ENCODE measurements around the gene STEAP1B. TPM values are rescaled to one million over a fixed set of nuclear protein-coding genes. Genes with fewer than 3 reads are reported as not detected.
A peak's percentile ranks its signal among the peaks of the same experiment; 100 is the strongest.

Gene STEAP1B
- total RNA-seq, 1 donor from 2014 or later = 1.3 TPM

DNA sequence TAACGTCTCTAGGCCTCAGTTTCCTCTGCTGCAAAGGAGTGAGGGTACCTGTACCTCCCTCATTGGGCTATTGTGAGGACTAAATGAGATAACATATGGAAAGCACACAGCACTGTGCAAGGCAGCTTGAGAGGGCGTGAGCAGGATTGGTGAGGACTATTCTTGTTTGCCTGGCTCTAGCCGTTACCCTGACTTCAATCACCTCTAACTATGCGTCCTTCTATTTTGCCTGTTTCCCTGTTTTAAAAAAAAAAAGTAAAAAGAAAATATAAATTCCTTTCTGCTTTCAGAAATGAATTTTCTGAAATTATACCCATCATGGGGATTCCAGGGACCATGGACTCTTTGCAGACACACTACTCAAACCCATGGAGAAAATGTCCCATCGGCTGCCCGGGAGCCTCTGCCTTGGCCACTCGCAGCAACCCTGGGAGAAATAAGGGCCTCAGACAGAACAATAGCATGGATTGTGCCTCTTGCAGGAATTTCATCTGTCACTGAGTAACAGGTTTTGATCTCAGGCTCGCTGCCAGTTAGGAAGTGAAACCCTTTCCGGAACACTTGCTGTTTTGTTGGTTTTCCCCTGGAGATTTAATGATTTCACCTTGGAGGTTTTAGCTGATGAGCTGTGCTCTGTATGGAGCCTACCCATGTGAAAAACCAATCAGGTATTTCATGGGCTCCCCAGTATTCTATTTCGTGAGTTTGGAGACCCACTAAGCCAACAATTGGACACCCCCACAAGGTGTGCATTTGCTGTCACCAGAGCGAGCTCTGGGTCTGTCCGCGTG, 55.6 kb downstream of the STEAP1B start:
- H3K36me3 Mint-ChIP-seq (ENCODE audit: low read depth, unreplicated experiment) = peaks cover 2% of the 10 kb centered on the region
- no peak overlapping the region for H3K27ac Mint-ChIP-seq (ENCODE audit: unreplicated experiment)
- Histone ChIP-seq H3K27ac (ENCODE audit: low read depth, low read length) (no peak overlapping the region), H3K4me3 (ENCODE audit: insufficient read depth, low read depth, low read length) (no peak overlapping the region), H3K27me3 (ENCODE audit: insufficient read depth, low read length) (no peaks in the 10 kb centered on the region), H4K20me1 (ENCODE audit: insufficient read depth, low read length) (no peaks in the 10 kb centered on the region), H3K4me1 (ENCODE audit: insufficient read depth, low read length) (peaks cover 14% of the 10 kb centered on the region), H3K79me2 (ENCODE audit: insufficient read depth, low read length) (no peaks in the 10 kb centered on the region), H3K4me2 (ENCODE audit: low read length) (no peak overlapping the region), H3K36me3 (ENCODE audit: insufficient read depth, low read length) (no peaks in the 10 kb centered on the region), H3K9me3 (ENCODE audit: insufficient read depth, low read depth, low read length) (no peaks in the 10 kb centered on the region), H2AFZ (ENCODE audit: low read depth, low read length) (no peak overlapping the region), H3K9ac (ENCODE audit: low read length) (no peak overlapping the region)
- no peak overlapping the region for H3K4me3 Mint-ChIP-seq (ENCODE audit: unreplicated experiment)
- no peaks in the 10 kb centered on the region for H3K9me3 Mint-ChIP-seq (ENCODE audit: unreplicated experiment)
- peaks cover 5% of the 10 kb centered on the region for H3K4me1 Mint-ChIP-seq (ENCODE audit: low read depth, unreplicated experiment)
- TF ChIP-seq, protein P1, sequence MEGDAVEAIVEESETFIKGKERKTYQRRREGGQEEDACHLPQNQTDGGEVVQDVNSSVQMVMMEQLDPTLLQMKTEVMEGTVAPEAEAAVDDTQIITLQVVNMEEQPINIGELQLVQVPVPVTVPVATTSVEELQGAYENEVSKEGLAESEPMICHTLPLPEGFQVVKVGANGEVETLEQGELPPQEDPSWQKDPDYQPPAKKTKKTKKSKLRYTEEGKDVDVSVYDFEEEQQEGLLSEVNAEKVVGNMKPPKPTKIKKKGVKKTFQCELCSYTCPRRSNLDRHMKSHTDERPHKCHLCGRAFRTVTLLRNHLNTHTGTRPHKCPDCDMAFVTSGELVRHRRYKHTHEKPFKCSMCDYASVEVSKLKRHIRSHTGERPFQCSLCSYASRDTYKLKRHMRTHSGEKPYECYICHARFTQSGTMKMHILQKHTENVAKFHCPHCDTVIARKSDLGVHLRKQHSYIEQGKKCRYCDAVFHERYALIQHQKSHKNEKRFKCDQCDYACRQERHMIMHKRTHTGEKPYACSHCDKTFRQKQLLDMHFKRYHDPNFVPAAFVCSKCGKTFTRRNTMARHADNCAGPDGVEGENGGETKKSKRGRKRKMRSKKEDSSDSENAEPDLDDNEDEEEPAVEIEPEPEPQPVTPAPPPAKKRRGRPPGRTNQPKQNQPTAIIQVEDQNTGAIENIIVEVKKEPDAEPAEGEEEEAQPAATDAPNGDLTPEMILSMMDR (IDR thresholded peaks at IDR 0.05; ENCODE audit: insufficient read depth, low read depth, low read length) = no peak
- TF ChIP-seq EZH2 (IDR thresholded peaks at IDR 0.05; ENCODE audit: insufficient read depth, low read length) = no peak
- FAIRE-seq = no peak
- peak; percentile 12 for DNase-seq (ENCODE audit: low read depth)
- no peaks in the 10 kb centered on the region for H3K27me3 Mint-ChIP-seq (ENCODE audit: low read depth, unreplicated experiment)

DNA sequence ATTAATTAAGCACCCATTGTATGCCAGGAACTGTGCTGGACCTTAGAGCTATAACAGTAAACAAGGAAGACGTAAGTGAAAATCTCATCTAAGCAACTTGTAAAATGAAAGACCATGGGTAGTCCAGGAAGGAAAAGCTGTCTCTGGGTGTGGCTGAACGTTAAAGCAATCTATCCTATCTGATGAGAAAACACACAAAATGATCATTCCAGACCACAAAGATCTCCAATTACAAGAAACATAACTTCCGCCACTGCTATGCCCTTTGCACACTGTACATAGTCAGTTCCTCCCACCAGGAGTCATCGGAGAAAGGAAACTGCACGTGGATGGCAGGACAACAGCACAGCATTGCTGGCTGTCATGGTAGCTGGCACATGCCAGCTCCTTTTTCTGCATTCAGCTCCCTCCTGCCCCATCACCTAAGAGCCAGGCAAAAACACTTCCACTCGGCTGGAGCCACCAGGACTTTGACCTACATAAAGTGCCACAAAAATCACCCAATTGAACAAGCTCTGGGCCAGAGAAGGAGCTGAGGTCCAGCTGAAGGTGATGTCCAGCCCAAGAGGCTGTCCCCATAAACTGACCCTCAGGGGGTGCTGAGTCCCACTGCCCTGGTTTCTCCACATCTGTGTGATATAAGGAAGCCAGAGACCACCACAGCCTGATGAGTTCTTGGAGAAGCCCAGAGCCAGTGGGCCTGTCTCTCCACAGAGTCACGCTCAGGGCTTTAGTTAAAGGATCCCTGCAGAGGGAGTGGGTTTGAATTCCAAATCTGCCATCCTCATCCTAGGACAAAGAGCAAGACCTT, 56.4 kb downstream of the STEAP1B start:
- H3K36me3 ChIP-seq (ENCODE audit: insufficient read depth, low read length) = no peaks in the 10 kb centered on the region
- no peak overlapping the region for H2AFZ ChIP-seq (ENCODE audit: low read depth, low read length)
- Mint-ChIP-seq H3K27me3 (ENCODE audit: low read depth, unreplicated experiment) (no peaks in the 10 kb centered on the region), H3K36me3 (ENCODE audit: low read depth, unreplicated experiment) (peaks cover 2% of the 10 kb centered on the region), H3K4me1 (ENCODE audit: low read depth, unreplicated experiment) (peaks cover 5% of the 10 kb centered on the region), H3K9me3 (ENCODE audit: unreplicated experiment) (no peaks in the 10 kb centered on the region), H3K4me3 (ENCODE audit: unreplicated experiment) (no peak overlapping the region), H3K27ac (ENCODE audit: unreplicated experiment) (no peak overlapping the region)
- no peaks in the 10 kb centered on the region for H4K20me1 ChIP-seq (ENCODE audit: insufficient read depth, low read length)
- no peaks in the 10 kb centered on the region for H3K27me3 ChIP-seq (ENCODE audit: insufficient read depth, low read length)
- H3K79me2 ChIP-seq (ENCODE audit: insufficient read depth, low read length) = no peaks in the 10 kb centered on the region
- H3K4me1 ChIP-seq (ENCODE audit: insufficient read depth, low read length) = peaks cover 14% of the 10 kb centered on the region
- DNase-seq (ENCODE audit: low read depth) = peak; percentile 46
- no peak for FAIRE-seq
- no peaks in the 10 kb centered on the region for H3K9me3 ChIP-seq (ENCODE audit: insufficient read depth, low read depth, low read length)
- no peak overlapping the region for H3K4me3 ChIP-seq (ENCODE audit: insufficient read depth, low read depth, low read length)
- H3K27ac ChIP-seq (ENCODE audit: low read depth, low read length) = no peak overlapping the region
- no peak overlapping the region for H3K9ac ChIP-seq (ENCODE audit: low read length)
- no peak for TF ChIP-seq EZH2 (IDR thresholded peaks at IDR 0.05; ENCODE audit: insufficient read depth, low read length)
- TF ChIP-seq, protein P1 (IDR thresholded peaks at IDR 0.05; ENCODE audit: insufficient read depth, low read depth, low read length) = no peak
- H3K4me2 ChIP-seq (ENCODE audit: low read length) = peak overlapping the region; percentile 21

Data from astrocyte (in vitro differentiated cells and primary cell).